Thoracic aorta (tissue), 2 donors: ENCODE data around the gene IMMT. TPM values are rescaled to one million over a fixed set of nuclear protein-coding genes. Genes with fewer than 3 reads are reported as not detected.

ENCODE experiments used
- total RNA-seq, 2 donors: library from RNA; depleted of rRNA; stranded (reverse); fragments of >200 nt; gene quantifications; one replicate each; pipeline versions ENCODE4 v1.1.0 to v1.2.3, GENCODE V29; 2016

Gene IMMT
- total RNA-seq, 2 donors from 2014 or later: 33.3 to 54.7 TPM

Other genes starting within 250 kb of the IMMT start
- gene POLR1A, start 89.6 kb downstream of the IMMT start, total RNA-seq: 10 to 100 TPM; 19.0 to 38.2 TPM
- gene PTCD3, start 89.2 kb downstream of the IMMT start, total RNA-seq: 100 to 1,000 TPM in 1 of 2 donors, 10 to 100 TPM in 1; 70.7 to 129 TPM
- gene MRPL35, start 4.0 kb upstream of the IMMT start, total RNA-seq: 10 to 100 TPM; 10.4 to 17.1 TPM
- gene REEP1, start 142.2 kb upstream of the IMMT start, total RNA-seq: 10 to 100 TPM; 20.9 to 22.7 TPM
- gene KDM3A, start 245.9 kb upstream of the IMMT start, total RNA-seq: 10 to 100 TPM; 41.7 to 74.6 TPM